Cardiac muscle cell (in vitro differentiated cells and primary cell): ENCODE data around the gene AHCYL1. TPM values are rescaled to one million over a fixed set of nuclear protein-coding genes. Genes with fewer than 3 reads are reported as not detected.

Experiments used
- DNase-seq, 2 donors: peaks; one replicate each; pipeline versions ENCODE4 v3.0.0 to v3.0.0-alpha.2; 2010 to 2017; ENCODE audit warnings: low read depth in 1 of 2, low spot score in 1 of 2
- H3K27ac ChIP-seq: fragments of 200-600 bp; sonication (generic); 2 replicates; pipeline ENCODE4 v1.5.1; 2016
- H3K27me3 ChIP-seq: fragments of 200-600 bp; sonication (generic); 2 replicates; pipeline ENCODE4 v1.6.0; 2016; ENCODE audit warnings: control low read depth
- H3K36me3 ChIP-seq: fragments of 200-600 bp; sonication (generic); 2 replicates; pipeline ENCODE4 v1.5.1; 2016; ENCODE audit warnings: control low read depth
- H3K4me1 ChIP-seq: fragments of 200-600 bp; sonication (generic); 2 replicates; pipeline ENCODE4 v1.8.1; 2017; ENCODE audit warnings: low read depth, mild to moderate bottlenecking, mixed run types
- H3K4me3 ChIP-seq: fragments of 200-600 bp; sonication (generic); 2 replicates; pipeline ENCODE4 v1.5.1; 2016; ENCODE audit warnings: mild to moderate bottlenecking
- H3K9me3 ChIP-seq: fragments of 200-600 bp; sonication (generic); 2 replicates; pipeline ENCODE4 v1.5.1; 2017; ENCODE audit warnings: low read depth, mild to moderate bottlenecking, control low read depth
- polyA plus RNA-seq: library from polyadenylated mRNA; unstranded; fragments of >200 nt; fragmentation: Nextera tagmentation; extraction: Ambion mirVana; gene quantifications from 2 replicates; pipeline ENCODE4 v1.2.1, GENCODE V29; 2016
- total RNA-seq: library from RNA; depleted of rRNA; stranded (reverse); fragments of >200 nt; gene quantifications from 2 replicates; pipeline ENCODE4 v1.2.3, GENCODE V29; 2016
- TF ChIP-seq, protein P1 (sequence below): IDR thresholded peaks from 2 replicates; pipeline ENCODE4 v1.5.1; 2012; ENCODE audit warnings: low read depth, mild to moderate bottlenecking, low read length

AHCYL1 gene
- total and polyA plus RNA-seq, 2 experiments from 2014 or later = 49.0 to 82.7 TPM

DNA sequence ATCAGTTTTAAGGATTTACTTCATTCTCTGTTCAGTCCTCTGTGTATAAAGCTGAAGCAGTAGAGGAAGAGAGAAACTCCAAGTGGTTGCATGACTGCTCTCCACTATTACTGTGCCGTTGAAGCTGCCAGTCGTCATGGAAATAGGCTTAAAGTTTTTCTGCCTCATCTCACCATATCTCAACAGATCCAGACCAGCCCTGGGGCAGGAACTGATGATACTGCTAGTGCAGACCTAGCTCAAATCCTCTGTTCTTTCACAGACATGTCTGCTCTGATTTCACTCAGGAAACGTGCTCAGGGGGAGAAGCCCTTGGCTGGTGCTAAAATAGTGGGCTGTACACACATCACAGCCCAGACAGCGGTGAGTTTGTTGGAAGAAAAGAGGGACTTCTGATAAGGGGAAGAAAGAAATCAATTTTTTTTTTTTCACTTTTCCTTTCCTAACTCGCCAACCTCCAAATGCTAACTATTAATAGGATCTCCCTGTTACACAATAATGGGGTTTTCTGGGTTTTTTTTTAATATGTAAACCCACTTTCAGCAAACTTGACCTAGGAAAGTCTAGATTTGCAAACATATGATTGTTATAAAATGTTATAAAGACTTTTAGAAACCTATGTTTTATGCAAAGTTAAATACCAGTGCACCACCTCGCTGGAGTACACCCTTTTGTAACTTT lies 27.7 kb downstream of the AHCYL1 start:
- TF ChIP-seq, protein P1, sequence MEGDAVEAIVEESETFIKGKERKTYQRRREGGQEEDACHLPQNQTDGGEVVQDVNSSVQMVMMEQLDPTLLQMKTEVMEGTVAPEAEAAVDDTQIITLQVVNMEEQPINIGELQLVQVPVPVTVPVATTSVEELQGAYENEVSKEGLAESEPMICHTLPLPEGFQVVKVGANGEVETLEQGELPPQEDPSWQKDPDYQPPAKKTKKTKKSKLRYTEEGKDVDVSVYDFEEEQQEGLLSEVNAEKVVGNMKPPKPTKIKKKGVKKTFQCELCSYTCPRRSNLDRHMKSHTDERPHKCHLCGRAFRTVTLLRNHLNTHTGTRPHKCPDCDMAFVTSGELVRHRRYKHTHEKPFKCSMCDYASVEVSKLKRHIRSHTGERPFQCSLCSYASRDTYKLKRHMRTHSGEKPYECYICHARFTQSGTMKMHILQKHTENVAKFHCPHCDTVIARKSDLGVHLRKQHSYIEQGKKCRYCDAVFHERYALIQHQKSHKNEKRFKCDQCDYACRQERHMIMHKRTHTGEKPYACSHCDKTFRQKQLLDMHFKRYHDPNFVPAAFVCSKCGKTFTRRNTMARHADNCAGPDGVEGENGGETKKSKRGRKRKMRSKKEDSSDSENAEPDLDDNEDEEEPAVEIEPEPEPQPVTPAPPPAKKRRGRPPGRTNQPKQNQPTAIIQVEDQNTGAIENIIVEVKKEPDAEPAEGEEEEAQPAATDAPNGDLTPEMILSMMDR = no peak
- peaks cover 2% of the 10 kb centered on the region for H3K4me1 ChIP-seq
- no peaks in the 10 kb centered on the region for H3K9me3 ChIP-seq
- H3K4me3 ChIP-seq = no peak overlapping the region
- no peak overlapping the region for H3K27ac ChIP-seq
- no peaks in the 10 kb centered on the region for H3K27me3 ChIP-seq
- no peak for DNase-seq
- H3K36me3 ChIP-seq = peaks cover 80% of the 10 kb centered on the region

DNA sequence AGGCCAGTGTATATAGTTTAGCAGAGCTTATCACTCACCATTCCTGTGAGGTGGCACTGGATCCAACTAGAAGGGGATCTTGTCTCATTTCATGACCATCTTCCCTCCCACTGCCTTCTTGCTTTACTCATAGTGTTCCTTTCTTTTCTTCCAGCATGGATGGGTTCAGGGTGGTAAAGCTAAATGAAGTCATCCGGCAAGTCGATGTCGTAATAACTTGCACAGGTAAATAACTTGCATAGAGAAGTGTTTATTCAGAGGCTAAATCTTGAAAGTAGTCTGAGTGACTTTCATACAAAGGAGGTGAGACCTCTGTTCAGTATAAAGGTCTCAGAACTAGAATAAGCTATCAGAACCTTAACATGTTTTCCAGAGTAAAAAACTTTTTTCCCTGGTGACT lies 33.2 kb downstream of the AHCYL1 start:
- Histone ChIP-seq H3K4me3 (no peak overlapping the region), H3K9me3 (no peaks in the 10 kb centered on the region), H3K27me3 (no peaks in the 10 kb centered on the region), H3K27ac (no peak overlapping the region), H3K4me1 (no peaks in the 10 kb centered on the region), H3K36me3 (peaks cover 98% of the 10 kb centered on the region)
- TF ChIP-seq, protein P1 = no peak
- no peak for DNase-seq

DNA sequence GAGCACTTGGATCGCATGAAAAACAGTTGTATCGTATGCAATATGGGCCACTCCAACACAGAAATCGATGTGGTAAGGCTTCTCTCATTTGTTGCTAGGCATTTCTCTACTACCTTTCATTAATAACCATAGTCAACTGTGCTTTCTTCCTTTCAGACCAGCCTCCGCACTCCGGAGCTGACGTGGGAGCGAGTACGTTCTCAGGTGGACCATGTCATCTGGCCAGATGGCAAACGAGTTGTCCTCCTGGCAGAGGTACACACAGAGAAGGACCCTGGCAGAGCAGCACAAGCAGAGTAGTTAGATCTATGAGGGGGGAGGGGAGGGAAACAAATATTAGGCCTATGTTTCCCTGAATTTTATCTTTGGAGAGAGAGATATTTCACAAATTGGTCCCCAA lies 33.8 kb downstream of the AHCYL1 start:
- Histone ChIP-seq H3K4me1 (no peaks in the 10 kb centered on the region), H3K36me3 (peaks cover 93% of the 10 kb centered on the region), H3K27me3 (no peaks in the 10 kb centered on the region), H3K4me3 (no peak overlapping the region), H3K9me3 (no peaks in the 10 kb centered on the region), H3K27ac (no peak overlapping the region)
- TF ChIP-seq, protein P1 = no peak
- no peak for DNase-seq

DNA sequence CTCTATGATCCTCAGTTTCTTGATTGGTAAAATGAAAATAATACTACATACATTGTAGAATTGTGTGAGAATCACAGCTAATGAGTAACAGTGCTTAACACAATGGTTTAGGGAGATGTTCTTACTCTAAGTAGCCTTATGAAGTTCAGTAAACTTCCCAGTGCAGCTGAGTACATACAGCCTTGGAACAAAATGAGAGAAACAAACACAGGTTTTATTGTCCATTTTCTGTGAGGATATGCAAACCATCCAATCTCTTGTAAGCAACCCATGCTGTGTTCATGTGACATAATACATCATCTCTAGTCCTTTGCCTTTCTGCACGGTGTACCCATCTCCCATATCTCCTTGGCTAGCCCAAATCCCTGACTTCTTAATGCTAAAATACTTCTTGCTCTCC lies 35.2 kb downstream of the AHCYL1 start:
- H3K27ac ChIP-seq = no peak overlapping the region
- H3K27me3 ChIP-seq = no peaks in the 10 kb centered on the region
- no peaks in the 10 kb centered on the region for H3K9me3 ChIP-seq
- no peak overlapping the region for H3K4me3 ChIP-seq
- TF ChIP-seq, protein P1 = no peak
- H3K36me3 ChIP-seq = peaks cover 81% of the 10 kb centered on the region
- DNase-seq = no peak
- H3K4me1 ChIP-seq = no peaks in the 10 kb centered on the region

DNA sequence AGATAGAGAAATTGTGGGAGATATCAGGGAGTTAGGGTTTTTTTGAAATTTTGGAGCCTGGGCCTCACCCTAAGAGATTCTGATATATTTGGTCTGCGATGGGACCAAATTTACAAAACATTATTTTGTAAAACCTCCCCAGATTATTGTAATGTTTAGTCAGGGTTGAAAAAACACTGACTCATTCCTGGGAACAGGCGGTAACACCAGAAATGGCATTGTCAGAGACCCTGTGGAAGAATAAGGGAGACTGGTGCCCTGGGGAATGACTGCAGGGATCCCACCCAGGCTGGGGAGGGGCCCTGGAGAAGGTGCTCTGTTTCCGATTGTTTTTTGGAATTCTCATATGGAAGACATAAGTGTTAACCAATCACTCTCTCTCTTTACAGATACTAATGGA lies 36.7 kb downstream of the AHCYL1 start:
- no peak overlapping the region for H3K27ac ChIP-seq
- no peaks in the 10 kb centered on the region for H3K4me1 ChIP-seq
- TF ChIP-seq, protein P1 = no peak
- no peak for DNase-seq
- H3K36me3 ChIP-seq = peaks cover 66% of the 10 kb centered on the region
- no peak overlapping the region for H3K4me3 ChIP-seq
- H3K27me3 ChIP-seq = no peaks in the 10 kb centered on the region
- H3K9me3 ChIP-seq = no peaks in the 10 kb centered on the region
